ENCODE measurements around the gene PURA.
A peak's percentile ranks its signal among the peaks of the same experiment; 100 is the strongest.

Gene PURA

GRCh38 chr5:140106101-140106500, 7.8 kb upstream of the PURA start:
- Histone ChIP-seq H3K4me3 (ENCODE audit: low read length) (no peak overlapping the region), H3K79me2 (ENCODE audit: low read length) (peaks cover 28% of the 10 kb centered on the region), H3K4me1 (ENCODE audit: low read length) (peaks cover 16% of the 10 kb centered on the region), H3K9me3 (ENCODE audit: insufficient read depth, low read length) (no peaks in the 10 kb centered on the region), H3K36me3 (replicated peaks; ENCODE audit: low read depth, low read length) (no peaks in the 10 kb centered on the region), H3K27ac (ENCODE audit: low read length) (no peak overlapping the region), H2AFZ (ENCODE audit: low read depth, low read length) (no peak overlapping the region), H3K4me2 (ENCODE audit: low read length) (no peak overlapping the region), H4K20me1 (ENCODE audit: insufficient read depth, low read length) (no peaks in the 10 kb centered on the region), H3K27me3 (ENCODE audit: low read depth, low read length) (no peaks in the 10 kb centered on the region), H3K9ac (ENCODE audit: low read length) (no peak overlapping the region)
- TF ChIP-seq EZH2phosphoT487 (IDR thresholded peaks at IDR 0.05; ENCODE audit: low read depth): no peak
- TF ChIP-seq CTCF (IDR thresholded peaks at IDR 0.05; ENCODE audit: low read depth, low read length): peak; percentile 18

- Histone ChIP-seq H3K27ac (ENCODE audit: low read length) (peak overlapping the region; percentile 65), H3K27me3 (ENCODE audit: low read depth, low read length) (no peaks in the 10 kb centered on the region), H3K9me3 (ENCODE audit: insufficient read depth, low read length) (no peaks in the 10 kb centered on the region), H3K4me2 (ENCODE audit: low read length) (peak overlapping the region; percentile 77), H3K79me2 (ENCODE audit: low read length) (peaks cover 34% of the 10 kb centered on the region), H3K9ac (ENCODE audit: low read length) (peak overlapping the region; percentile 66), H3K4me1 (ENCODE audit: low read length) (peaks cover 21% of the 10 kb centered on the region), H3K36me3 (replicated peaks; ENCODE audit: low read depth, low read length) (no peaks in the 10 kb centered on the region), H3K4me3 (ENCODE audit: low read length) (peak overlapping the region; percentile 98), H4K20me1 (ENCODE audit: insufficient read depth, low read length) (0 out of 2 replicates have a peak, but pooled peaks cover 5% of the 10 kb centered on the region), H2AFZ (ENCODE audit: low read depth, low read length) (no peak overlapping the region; the same call in 1 of the 2 replicates)
- TF ChIP-seq EZH2phosphoT487 (IDR thresholded peaks at IDR 0.05; ENCODE audit: low read depth) (no peak), CTCF (IDR thresholded peaks at IDR 0.05; ENCODE audit: low read depth, low read length) (no peak)
Observed at GRCh38 chr5:140106805-140107311, 7.1 kb upstream of the PURA start.

GRCh38 chr5:140107312-140108092, 6.4 kb upstream of the PURA start:
- H3K4me2 ChIP-seq (ENCODE audit: low read length): peak overlapping the region; percentile 77
- H3K27me3 ChIP-seq (ENCODE audit: low read depth, low read length): no peaks in the 10 kb centered on the region; the same call in 1 of the 2 replicates
- H2AFZ ChIP-seq (ENCODE audit: low read depth, low read length): peak overlapping the region; percentile 52; the same call in 1 of the 2 replicates
- no peaks in the 10 kb centered on the region for H3K9me3 ChIP-seq (ENCODE audit: insufficient read depth, low read length)
- peaks cover 28% of the 10 kb centered on the region for H3K4me1 ChIP-seq (ENCODE audit: low read length)
- H3K27ac ChIP-seq (ENCODE audit: low read length): peak overlapping the region; percentile 65
- H3K4me3 ChIP-seq (ENCODE audit: low read length): peak overlapping the region; percentile 98
- no peaks in the 10 kb centered on the region for H3K36me3 ChIP-seq (replicated peaks; ENCODE audit: low read depth, low read length)
- peaks cover 11% of the 10 kb centered on the region; the same call in 1 of the 2 replicates for H4K20me1 ChIP-seq (ENCODE audit: insufficient read depth, low read length)
- TF ChIP-seq EZH2phosphoT487 (IDR thresholded peaks at IDR 0.05; ENCODE audit: low read depth) (no peak), CTCF (IDR thresholded peaks at IDR 0.05; ENCODE audit: low read depth, low read length) (peak; percentile 6; the same call in 1 of the 2 replicates)
- peaks cover 40% of the 10 kb centered on the region for H3K79me2 ChIP-seq (ENCODE audit: low read length)
- H3K9ac ChIP-seq (ENCODE audit: low read length): peak overlapping the region; percentile 66

All from OCI-LY3 (cell line).